GM21390 (cell line): Measurements from ENCODE around the gene IGSF21.

Source experiments
- ATAC-seq: cut with Tn5 transposase; IDR thresholded peaks from one replicate; pipeline ENCODE4 v1.9.1; 2021; ENCODE audit not compliant: unreplicated experiment

The IGSF21 gene

DNA sequence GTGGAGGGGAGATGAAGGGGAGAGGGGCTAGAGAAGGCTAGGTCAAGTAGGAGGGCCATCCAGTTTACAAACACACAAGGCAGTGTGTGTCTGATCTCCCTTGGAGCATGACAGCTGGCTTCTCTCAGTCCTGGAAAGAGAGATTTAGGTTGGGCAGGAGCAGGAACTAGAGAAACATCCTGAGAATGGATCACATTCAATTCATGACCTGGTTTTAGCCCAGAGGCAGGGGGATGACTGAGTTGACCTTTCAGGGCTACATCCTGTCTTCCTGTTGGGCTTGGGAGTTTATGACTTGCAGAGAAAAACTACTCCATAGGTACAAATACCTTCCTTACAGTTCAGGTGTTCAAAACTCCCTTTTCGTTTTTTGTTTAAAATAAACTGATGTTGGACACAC, 97.0 kb downstream of the IGSF21 start:
- ATAC-seq = no peak

DNA sequence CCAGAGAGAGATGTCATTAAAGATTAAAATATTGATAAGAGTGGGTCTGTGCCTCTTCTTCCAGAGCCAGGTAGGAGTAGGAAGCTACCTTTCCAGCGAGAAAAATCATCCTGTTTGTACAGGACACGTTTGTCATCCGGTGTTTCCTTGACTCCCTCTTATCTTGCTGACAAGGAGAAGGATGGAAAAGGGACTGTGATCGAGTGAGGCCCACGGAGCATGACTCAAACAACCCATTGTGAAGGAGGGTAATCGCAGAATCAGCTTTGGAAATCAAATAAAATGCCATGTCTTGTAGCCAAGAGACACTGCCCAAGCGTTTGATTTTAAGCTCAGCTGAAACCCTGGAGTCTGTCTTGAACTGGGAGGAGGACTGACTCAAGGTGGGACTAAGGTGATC, 97.7 kb downstream of the IGSF21 start:
- ATAC-seq = no peak

DNA sequence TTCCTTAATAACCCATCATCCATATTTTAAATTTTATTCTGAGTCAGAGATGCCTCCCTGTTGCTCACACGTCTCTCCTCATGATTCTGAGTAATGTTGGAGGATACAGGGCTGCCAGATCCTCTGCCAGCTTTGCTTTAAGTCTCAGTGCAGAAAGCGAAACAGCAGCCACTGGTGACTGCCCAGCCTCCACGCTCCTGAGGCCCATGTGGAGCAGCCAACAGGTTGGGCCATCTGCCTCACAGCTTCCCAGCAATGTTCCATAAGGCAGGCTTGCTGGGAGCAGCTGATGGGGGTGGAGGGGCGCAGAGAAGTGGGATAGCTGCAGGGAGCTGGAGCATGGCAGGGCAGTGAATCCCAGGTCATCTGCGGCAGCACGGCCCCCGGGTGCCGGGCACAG, 104.2 kb downstream of the IGSF21 start:
- no peak for ATAC-seq

DNA sequence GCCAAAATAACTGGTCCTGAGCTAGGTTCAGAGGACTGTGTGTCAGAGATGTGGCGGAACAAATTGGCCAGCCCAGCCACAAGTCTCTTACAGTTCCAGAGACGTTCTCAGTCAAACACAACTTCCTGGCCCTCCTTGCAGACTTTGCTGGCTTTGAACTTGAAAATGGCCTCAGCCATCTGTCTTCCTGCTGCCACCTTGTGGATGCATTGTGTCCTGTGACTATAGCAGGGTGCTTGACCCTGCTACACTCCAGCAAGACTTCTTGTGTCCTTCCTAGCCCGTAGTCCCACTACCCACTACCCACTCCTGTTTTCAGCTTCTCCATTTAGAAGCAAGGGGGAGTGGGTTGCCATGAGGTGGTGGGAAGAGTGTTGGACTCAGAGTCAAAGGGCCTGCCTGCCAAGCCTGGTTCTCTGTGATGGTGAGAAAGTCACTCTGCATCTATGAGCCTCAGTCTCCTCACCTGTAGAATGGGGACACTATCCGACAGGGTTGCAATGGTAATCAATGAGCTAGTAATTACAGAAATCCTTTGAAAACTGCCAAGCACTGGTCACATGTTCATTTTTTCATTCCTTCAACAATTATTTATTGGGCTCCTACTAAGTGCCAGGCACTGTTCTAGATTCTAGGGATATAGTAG, 109.9 kb downstream of the IGSF21 start:
- ATAC-seq = no peak

DNA sequence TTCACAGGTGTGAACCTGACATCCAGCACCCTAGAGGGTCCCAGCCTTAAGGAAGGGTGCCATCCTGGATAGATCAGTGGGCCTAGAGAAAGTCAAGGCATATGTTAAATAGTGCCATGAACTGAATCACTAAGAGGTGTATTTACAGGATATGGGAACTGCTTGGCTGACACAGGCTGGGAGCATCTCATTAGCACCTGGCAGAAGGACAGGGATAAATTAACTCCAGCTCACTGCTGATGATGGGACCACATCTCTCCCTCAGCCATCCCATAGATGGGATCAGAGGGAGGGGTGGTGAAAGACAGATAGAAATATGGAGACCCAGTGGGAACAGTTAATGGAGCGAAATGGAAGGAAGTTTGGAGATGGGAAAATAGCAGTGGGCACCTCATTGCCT, 122.0 kb downstream of the IGSF21 start:
- ATAC-seq = no peak

DNA sequence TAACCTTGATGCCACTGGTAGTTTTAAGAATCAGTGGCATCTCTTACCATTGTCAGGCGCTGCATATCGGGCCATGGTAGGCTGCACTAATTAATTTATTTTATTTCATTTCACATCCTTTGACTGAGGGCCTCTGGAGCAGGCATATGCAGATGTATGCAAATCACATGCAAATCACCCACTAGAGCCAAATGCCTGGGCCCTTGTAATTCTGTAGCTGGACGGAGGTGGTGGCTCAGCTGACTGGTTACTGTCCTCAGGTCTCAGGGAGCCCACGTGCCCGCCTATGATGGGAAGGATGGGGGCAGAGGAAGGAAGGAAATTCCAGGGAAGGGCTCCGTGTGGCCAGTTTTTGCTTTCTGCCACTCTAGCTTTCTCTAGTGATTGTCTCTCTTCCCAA, 122.7 kb downstream of the IGSF21 start:
- ATAC-seq = no peak

DNA sequence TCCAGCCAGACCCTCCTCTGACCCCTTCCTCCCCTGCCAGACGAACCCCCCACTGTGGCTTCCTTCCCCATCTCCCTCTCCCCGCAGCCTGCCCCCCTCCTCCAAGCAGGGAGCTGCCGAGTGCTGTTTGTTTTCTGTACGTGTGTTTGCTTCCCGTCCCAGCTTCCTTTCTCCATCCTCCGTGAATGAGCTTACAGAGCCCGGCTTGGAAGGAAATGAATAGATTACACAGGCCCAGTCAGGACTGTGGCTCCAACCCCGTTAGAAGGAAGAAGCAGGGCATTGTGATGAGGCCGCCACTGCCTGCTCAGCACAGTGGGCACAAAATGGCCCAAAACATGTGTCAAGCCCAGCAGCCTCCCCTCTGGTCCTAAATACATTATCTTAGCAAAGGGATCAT, 123.2 kb downstream of the IGSF21 start:
- no peak for ATAC-seq

DNA sequence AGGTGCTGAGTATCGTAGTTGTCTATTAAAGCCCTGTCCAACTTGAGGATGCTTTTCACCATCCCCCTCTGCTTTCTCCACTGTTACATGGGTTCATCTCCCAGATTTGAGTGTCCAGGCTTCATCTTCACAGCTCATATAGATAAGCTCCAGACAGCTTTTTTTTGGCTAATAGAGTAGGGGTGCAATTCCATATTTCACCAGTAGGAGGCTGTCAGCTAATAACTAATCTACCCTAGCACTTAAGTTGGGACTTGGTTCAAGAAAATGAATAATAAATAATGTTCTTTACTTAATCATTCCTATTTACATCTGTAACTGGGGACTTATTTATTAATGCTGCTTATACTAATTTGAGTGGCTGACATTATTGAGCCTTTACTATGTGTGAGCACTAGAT, 124.5 kb downstream of the IGSF21 start:
- ATAC-seq = no peak

DNA sequence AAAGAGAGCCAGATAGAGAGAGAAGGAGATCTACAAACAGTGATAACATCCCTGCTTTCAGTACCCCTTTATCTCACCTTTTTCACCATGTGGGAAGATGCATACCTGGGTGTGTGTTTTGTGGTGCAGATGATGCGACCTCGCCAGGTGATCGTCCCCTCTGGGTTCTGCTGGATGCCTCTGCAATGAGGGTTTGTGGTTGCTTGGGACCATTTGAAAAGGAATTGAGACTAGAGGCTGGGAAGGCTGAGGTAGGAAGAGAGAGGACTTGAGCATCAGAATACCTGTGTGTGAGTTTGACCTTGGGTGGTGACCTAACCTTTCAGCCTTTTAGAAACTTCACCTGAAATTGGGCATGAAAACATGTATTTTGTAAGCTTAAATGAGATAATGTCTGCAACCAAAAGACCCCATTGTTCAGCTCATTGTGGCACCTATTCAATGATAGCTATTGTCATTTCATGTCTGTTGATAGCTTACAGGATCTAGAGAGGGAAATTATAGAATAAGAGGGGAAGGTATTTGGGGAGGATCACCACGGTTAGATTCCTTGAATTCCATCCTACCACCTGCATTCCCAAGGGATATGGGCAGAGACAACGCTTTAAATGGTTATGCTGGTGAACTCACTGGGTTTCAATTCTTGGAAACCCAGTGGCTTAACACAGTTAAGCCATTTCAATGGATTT, 125.7 kb downstream of the IGSF21 start:
- no peak for ATAC-seq

DNA sequence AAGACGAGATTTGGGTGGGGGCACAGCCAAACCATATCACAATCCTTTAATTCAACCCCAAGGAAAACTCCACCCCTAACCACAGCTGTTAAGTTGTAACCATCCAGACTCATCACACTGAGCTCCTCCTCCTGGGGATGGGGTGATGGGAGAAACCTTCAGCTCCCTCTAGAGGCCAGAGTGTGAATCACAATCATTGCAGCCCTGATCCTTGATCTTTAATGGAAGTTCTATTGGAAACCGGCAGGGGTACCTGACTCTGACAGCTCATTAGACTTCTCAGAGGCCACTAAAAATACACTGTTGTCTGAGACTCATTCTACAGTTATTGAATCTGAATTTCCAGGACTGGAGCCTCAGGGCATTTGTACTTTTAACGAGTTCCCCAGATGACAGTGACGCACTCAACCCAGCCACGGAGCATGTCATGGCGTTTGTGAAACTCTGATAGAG, 127.2 kb downstream of the IGSF21 start:
- ATAC-seq = no peak

DNA sequence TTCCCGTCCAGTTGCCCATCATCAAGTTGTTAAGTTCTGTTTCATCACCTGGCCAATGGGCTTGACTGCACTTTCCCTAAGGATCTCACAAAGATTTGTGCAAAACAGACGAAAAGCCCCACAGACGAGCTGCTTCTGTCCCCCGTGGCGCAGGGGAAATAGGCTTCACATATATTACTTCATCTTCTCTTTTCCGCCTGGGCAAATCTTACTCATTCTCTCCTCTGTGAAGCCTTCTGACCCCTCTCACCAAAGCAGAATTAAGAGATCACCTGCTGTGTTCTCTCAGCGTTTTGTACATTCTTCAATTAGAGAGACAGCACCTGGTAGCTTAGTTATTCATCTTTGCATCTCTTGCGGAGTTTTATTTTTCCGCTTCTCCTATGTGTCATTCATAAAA, 129.8 kb downstream of the IGSF21 start:
- no peak for ATAC-seq

DNA sequence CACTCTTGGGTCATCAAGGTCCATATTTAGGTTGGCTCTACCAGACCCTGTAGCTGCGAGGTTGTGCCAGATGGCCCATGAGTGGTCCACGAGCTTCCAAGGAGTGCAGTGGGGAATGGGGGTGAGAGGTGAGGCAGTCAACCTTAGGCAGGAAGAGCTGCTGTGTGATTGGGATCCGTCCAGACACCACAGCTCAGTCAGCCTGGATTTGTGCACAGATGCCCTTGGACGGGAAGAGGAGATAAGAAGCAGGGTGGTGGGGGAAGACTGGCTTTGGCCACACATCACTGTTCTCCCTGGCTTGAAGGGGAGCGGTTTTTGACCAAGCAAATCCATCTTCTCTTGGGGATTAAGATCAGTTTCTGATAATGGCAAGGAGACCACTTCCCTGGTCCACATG, 130.6 kb downstream of the IGSF21 start:
- no peak for ATAC-seq

DNA sequence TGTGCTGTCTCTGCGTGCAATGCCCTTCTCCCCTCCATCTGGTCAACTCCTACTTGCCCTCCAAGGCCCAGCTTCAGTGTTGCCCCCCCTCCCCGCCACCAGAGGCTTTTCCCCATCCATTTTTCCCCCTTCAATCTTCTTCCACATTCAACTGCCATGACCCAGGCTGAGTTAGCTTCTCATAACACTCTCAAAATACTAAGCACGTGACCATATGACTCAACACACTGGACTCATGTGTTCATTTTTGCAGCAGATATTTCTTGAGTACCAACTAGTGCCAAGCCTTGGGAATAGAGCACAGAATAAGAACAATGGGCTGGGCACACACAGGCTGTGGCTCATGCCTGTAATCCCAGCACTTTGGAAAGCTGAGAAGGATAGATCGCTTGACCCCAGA, 132.1 kb downstream of the IGSF21 start:
- ATAC-seq = no peak

DNA sequence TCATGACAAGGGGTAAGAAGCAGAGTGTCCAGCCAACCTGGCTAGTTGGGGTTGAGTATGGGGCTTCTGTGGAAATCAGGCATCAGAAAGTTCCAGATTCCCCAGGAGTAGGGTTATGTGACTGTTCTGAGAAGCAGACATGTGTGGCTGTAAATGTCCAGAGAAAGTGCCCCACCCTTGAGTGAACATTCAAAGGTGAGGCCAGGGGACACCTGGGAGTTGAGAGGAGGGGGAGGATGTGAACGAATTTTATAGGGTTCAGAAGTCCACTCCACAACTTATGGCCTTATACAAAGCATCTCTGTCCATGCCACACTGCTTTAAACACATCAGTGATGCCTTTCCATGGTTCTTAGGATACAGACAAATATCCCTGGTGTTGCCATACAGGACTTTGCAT, 133.3 kb downstream of the IGSF21 start:
- no peak for ATAC-seq

DNA sequence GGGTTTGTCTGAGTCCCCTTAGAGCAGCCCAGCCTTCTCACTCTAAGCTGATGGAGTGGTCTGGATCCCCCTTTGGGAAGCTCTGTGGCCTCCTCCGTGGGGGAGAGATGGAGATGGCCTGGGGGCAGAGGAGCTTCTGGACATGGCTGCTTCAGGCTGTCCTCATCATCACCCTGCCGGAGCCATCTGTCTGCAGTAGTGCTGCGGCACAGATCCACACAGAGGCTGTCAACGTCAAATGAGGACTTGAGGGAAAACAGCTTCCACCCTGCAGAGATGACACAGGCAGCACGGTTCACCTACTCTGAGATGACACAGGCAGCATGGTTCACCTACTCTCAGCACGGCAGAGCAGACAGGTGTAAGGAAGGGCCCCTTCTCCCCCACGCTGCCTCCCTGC, 134.3 kb downstream of the IGSF21 start:
- ATAC-seq = no peak

DNA sequence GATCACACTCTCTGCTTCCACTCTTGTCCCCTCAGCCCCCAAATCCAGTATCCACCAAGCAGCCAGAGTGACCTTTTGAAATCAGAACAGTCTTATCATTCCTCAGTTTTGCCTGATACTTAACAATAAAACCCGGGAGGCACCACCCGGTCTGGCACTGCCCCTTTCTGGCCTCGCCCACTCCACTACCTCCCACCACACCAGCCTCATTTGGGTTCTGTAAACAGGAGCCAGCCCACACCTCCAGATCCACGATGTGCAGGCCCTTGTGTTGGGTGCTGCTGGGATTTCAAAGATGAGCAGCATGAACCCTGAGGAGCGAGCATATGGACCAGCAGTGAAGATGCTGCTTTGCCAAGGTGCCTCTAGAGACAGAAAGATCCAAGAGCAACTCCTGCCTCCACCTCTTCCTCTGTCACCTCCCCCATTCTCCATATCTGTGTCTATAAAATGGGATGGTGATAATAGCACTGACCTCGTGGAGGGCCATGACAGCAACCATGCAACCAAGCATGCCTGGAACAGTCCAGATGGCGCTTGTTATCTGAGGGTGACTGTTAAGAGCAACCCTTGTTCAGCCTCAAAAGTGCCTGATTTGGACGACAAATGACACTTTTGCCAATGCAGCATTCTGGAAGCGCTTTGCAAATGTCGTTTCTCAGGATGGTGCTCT, 136.0 kb downstream of the IGSF21 start:
- no peak for ATAC-seq

DNA sequence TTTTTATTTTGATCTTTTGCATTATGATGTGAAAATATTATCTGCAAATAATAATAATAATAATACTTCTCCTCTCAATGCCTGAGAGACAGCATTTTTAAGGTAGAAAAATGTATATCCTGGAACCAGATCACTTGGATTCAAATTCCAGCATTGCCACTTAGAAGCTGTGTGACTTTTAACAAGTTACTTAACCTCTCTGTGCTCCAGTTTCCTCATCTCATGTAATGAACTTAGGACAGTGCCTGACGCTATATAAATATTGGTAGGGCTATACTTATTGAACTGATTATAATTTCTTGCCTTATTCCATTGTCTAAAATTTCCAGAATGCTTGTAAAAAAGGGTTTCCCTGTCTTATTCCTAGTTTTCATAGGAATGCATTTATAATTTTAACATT, 137.2 kb downstream of the IGSF21 start:
- ATAC-seq = no peak

DNA sequence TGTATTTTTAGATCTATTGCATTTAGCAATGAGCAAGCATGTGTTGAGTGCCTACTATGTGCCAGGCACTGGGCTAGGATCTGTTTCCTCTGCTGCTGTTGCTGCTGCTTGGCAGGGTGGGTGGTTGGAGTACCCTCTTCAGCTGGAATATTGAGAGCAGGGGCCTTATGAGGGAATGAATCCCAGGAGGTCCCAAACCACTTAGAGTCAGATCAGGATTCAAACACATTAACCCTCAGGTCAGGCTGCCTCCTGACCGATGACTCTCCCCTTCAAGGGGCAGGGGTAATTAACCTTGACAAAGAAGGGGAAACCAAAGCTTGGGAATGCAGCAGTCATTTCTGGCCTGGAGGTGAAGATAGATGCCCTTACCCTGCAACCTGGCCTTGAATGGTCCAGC, 138.0 kb downstream of the IGSF21 start:
- no peak for ATAC-seq

DNA sequence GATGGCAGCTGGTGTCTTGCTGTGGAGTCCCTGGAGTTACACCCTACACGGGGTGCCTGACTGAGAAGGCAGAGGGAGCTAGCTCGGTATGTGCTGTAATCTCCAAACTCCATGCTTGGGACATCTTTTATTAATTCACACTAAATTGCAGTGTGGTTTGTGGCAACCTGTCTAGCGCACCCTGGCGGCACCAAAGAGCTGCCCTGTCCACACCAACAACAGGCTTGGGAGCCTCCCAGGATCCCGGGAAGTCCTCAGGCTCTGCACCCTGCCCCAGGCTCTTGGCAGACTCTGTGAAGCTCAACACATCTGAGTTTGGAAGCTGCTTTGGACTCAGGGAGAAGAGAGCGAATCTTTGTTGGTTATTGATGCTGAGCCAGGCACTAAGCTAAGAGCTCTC, 138.9 kb downstream of the IGSF21 start:
- ATAC-seq = no peak

DNA sequence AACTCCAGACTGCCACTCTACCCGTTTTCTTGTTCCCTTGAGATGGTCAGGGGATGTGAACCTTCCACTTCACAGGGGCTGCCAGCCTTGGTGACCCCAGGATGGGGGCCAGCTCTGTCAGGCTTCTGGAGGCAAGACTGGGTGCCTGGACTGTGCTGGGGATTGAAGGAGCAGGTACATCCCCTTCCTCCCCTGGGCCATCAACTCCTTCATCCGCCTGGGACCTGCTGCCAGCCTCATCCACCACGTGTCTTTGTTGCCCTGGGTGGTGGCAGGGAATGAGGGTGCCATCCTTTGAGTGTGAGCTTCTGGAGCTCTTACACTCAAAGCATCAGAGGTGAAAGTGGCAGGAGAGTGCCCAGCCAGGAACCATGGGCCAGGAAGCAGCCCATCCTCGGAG, 139.6 kb downstream of the IGSF21 start:
- ATAC-seq = no peak

DNA sequence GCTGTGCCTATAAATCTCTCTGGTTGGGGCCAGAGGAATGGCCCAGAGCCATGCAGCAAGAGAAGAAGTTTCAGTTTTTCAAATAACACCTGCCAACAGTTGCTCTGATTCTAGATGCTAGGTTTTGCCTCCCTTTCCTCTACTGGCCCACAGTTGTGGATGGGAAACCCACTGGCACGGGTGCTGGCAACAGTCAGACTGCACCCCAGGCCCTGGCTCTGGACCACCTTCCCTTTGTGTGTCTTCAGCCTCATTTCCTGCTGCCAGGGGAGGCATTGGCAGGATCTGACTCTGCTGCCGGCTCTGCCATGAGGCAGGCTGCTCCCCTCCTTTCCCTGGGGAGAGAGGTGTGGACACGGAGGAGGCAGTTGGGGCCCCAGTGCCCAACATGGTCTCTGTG, 142.0 kb downstream of the IGSF21 start:
- no peak for ATAC-seq

DNA sequence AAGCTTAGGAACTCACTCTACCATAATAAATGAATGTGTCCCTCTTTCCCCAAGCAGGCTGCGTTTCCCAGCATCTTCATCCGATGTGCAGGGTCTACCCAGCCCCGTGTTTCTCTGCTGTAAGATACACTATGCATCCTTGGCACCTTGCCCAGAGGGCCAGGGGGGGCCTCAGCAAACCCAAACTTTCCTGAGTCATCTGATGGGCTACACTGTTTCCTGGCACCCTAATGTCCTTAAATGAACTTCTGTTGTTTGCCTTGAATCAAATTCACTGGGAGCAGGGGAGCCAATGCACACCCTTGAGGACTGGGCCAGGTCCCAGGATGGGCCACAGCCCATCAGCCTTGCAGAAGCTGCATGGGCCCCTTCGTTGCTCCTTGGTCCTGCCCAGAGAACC, 145.5 kb downstream of the IGSF21 start:
- no peak for ATAC-seq
